ENCODE data around the gene GRIA2.
"Not testable (repeated sequence)": the region's sequence is repeated elsewhere in the genome, so short reads cannot be mapped to it uniquely, and the experiment has no call there.

The GRIA2 gene

DNA sequence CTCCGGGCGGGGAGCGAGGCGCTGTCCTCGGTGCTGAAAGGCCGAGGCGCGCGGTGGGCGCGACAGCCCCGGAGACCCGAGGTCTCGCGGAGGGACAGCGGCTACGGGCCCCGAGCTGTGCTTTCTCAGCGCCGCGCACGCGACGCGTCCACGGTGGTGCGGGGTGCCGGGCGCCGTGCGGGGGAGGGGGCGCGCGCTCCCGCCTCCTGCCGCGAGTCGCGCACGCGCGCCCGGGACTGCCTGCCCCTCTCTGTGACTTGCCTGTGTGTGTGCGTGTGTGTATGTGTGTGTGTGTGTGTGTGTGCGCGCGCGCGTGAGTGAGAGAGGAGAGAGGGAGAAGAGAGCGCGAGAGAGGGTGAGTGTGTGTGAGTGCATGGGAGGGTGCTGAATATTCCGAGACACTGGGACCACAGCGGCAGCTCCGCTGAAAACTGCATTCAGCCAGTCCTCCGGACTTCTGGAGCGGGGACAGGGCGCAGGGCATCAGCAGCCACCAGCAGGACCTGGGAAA is at the start of gene GRIA2:
Gene GRIA2, plus strand, starts transcription at position 358 of the 511 bp plus-strand sequence. CDS start 315 bp downstream, outside the sequence.
- DNase-seq = peak; percentile 77 to 90

- DNase-seq = no peak
Measured at GRCh38 chr4:157172011-157172410, 48.5 kb upstream of the GRIA2 start.

DNA sequence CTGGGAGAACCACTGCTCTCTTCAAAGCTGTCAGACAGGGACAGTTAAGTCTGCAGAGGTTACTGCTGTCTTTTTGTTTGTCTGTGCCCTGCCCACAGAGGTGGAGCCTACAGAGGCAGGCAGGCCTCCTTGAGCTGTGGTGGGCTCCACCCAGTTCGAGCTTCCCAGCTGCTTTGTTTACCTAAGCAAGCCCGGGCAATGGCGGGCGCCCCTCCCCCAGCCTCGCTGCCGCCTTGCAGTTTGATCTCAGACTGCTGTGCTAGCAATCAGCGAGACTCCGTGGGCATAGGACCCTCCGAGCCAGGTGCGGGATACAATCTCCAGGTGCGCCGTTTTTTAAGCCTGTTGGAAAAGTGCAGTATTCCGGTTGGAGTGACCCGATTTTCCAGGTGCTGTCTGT is 40.3 kb upstream of the GRIA2 start:
- not testable (repeated sequence) for DNase-seq

- DNase-seq = no peak
Measured at GRCh38 chr4:157184300-157184699, 36.2 kb upstream of the GRIA2 start.

DNA sequence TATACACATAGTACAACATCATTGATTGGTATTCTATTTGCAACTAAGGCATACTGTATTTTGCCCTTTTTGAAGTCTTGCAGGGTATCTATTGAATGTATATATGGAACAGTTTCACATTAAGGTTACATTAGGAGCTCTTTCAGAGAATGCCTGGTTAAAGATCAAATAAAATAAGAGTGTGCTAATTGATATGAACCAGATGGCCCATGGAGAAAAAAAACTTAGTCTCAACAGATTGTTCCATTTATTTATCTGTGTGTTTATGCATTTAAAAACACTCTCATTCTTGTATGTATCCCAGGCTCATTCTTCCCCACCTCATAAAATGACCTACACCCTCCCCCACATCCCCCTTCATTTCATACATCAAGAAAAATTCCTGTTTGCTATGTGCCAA is 35.2 kb upstream of the GRIA2 start:
- no peak for DNase-seq

DNA sequence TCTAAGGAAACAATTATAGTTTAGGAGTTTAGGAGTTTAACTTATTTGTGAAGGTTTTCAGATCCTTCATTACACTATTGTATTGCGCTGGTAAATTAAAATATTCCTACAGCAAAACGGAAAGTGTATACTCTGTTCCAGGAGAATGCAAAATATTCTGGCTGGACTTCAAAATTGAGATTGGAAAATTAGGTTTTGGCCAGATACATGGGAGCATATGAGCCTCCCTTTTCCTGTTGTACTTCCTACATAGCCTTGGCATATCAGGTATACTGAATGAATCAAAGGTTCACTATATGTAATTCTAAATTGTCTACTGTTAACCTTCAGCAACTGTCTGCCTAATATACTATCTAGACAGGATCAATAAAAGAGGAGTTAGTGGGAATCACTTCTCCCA is 25.2 kb upstream of the GRIA2 start:
- DNase-seq = no peak

DNA sequence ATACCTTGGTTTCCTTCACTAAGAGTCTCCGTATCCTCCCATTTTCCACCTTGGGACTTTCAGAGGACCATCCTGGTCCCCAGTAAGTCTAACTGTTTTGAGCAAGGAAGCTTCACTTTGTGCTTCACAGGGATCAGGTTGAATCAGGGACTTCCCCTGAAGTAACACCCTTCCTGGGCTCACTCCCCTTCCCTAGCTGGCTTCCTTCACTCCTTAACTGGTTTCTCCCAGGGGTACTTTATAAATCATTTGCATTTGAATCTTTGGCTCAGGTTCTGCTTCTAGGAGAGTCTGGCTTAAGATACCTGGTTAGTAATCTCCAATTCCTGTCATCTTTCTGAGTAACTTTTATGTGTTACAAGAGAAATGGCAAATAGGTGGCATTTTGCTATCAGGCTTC is 24.5 kb upstream of the GRIA2 start:
- DNase-seq = no peak

- no peak for DNase-seq
Measured at GRCh38 chr4:157204634-157205244, 15.8 kb upstream of the GRIA2 start.

DNA sequence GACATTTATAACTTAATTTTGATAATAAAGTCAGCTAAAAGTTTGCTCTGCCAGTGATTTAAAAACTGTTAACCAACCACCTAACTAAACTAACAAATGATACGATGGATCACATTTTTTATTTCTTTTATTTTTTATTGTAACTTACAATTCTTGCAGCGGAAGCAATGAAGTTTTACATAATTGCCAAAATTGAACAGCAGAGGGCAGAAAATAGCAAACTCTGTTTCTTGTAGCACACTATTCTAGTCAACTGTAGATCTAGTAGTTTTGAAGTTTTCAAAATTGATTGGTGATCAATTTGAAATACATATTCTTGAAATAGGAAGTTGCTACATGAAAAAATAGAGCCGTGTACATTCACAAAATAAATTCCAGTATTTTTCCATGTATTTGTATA is 2.8 kb upstream of the GRIA2 start:
- DNase-seq = peak in 1 of 2 donors; percentile 44

GRCh38 chr4:157219711-157220370 is 687 bp upstream of the GRIA2 start:
- no peak for DNase-seq

- DNase-seq = no peak
Measured at GRCh38 chr4:157221426-157221894, 932 bp downstream of the GRIA2 start.

- peak; percentile 53 to 69 for DNase-seq
Measured at GRCh38 chr4:157221895-157222770, 1.6 kb downstream of the GRIA2 start.

- no peak for DNase-seq
Measured at GRCh38 chr4:157222771-157223160, 2.2 kb downstream of the GRIA2 start.

DNA sequence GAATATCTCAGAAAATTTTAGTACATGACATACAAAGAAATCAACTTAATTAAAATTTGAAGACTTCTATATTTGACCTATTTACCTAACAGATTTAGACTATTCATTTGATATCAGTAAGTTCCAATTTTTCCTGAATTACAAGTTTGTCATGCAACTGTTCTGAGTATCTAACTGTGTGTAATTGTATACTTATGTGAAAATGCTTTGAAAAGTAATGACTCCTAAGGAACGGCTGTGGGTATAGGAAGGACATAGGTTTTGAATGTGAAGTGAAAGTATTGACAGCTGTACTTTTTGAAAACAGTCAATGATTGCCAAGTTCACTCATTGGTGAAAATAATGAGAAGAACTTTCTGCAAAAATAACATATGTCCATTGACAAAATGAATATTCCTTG is 2.9 kb downstream of the GRIA2 start:
- DNase-seq = no peak

DNA sequence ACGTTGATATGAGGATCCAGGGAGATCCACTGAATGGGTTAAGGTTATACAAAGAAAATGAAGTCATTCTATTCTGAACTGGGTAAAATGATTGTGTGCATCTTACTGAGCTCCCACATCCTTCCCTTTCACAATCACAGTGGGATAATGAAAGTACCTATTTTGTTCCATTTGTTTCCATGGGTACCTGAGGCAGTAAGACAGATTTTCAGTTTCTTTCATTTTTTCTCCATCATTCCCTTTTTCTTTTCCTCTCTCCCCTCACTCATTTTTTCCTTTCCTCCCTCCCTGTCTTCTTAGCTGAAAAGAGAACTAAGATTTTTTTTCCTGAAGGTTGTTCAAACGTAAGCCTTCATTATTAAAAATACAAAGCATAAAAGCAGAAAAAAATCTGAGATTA is 4.6 kb downstream of the GRIA2 start:
- no peak for DNase-seq

GRCh38 chr4:157226035-157226434 is 5.5 kb downstream of the GRIA2 start:
- DNase-seq = peak in 1 of 2 donors; percentile 48

- DNase-seq = no peak
Measured at GRCh38 chr4:157226601-157227000, 6.1 kb downstream of the GRIA2 start.

- no peak for DNase-seq
Measured at GRCh38 chr4:157231525-157231924, 11.0 kb downstream of the GRIA2 start.

GRCh38 chr4:157242871-157243270 is 22.3 kb downstream of the GRIA2 start:
- DNase-seq = peak in 1 of 2 donors; percentile 20

DNA sequence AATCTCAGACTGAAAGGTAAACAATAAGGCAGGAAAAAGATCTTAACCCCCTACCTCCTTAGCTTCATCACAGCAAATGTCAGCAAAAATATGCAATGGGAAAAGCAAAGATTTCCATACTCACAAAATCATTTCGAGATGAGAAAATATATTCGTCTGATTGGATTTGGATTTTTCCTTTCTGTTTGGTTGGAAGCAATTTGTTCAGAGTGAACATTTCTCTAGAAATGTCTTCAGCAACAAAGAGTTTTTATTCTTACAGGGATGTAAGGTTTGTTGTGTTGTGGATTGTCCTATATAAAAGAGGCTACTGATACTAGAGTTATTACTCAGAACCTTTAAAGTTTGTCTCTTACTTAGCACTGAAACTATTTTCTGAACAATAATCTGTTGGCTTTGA is 23.8 kb downstream of the GRIA2 start:
- DNase-seq = no peak

DNA sequence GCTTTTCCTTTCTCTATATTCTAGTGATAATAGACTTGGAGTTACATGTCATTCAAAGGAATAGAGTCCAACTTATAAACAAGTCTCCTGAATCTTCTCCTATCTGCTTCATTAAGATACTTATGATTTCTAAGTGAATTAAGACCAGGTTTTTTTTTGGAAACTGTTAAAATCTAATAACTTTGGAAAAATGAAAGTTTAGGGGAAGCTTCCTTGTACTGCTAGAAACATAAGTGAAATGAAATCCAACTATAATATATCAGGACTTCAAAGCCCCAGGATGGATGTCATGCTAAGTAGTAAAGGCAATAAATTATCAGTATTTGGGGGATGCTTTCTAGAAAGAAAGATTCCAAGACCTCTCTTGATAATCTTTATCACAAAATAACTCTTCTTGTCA is 24.8 kb downstream of the GRIA2 start:
- no peak for DNase-seq

DNA sequence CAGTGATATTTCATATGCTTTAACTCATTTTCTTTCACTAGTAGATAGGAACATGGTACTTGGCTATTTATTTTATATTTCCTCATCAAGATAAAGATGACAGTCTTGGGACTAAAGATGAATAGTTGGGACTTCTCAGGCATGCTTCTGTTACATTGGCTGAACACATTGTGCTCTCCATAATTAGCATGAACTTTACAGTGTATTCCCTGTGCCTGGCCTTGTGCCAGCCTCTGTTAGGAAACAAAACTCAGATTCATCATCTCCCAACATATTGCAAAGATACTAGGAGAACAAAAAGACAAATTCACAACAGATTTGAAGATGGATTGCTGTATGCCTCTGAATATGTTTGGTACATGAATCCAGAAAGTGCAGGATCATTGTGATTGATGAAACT is 26.4 kb downstream of the GRIA2 start:
- no peak for DNase-seq

DNA sequence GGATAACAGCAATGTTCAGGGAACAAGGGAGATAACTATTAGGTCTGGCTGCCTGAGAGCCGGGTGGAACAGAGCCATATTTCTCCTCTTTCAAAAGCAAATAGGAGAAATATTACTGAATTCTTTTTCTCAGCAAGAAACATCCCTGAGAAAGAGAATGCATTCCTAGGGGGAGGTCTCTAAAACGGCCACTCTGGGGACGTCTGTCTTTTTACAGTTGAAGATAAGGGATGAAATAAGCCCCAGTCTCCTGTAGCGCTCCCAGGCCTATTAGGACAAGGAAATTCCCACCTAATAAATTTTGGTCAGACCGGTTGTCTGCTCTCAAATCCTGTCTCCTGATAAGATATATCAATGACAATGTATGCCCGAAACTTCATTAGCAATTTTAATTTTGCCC is 37.6 kb downstream of the GRIA2 start:
- not testable (repeated sequence) for DNase-seq
